Posterior cingulate gyrus (tissue), 11 donors: ENCODE measurements around the gene ITIH5.

Source experiments
- DNase-seq, 10 donors: peaks; one replicate each; pipeline versions ENCODE4 v3.0.0 to v3.0.0-alpha.2; 2020 to 2021; ENCODE audit warnings: mixed read lengths in 3 of 10
- intact Hi-C: fragments of 100-400 bp; cut with DNase I; formaldehyde crosslinking; loops from one replicate; pipeline ENCODE4 v1.15.1; 2023

The ITIH5 gene

DNA sequence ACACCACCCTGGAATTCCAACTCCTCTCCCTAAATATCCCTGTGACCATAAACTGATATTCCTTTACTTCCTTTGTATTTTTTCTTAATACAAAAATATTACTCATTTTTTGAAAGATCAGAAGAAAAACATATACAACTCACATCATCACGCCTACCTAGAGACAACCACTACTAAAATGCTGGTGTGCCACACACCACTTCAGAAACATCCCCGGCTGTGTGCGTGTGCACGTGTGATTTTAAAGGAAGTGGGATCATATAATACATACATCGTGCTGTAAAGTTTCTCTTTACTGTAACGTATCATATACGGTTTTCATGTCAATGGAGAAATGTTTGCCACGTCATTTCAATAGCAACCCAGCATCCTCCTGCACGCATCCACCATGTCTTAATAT, 76.5 kb downstream of the ITIH5 start:
- intact Hi-C loops, result no loop called here
- no peak for DNase-seq

DNA sequence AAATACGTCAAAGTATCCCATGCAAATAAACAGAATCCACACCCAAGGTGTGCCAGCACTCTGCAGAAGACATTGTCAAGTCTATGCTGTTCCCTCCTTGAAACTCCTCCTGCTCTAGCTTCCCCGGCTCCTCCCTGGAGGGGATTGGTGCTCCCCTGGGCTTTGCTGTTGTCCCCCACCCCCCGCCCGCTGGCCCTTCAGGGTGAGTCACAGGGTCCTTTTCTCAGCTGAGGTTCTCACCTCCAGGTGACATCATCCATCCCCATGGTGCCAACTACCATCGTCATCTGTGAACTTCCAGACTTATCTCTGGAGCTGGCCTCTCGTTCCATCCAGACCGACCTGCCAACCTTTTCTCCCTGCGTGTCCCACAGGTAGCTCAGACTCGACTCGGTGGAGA, 77.0 kb downstream of the ITIH5 start:
- no peak for DNase-seq
- intact Hi-C loops, result no loop called here

DNA sequence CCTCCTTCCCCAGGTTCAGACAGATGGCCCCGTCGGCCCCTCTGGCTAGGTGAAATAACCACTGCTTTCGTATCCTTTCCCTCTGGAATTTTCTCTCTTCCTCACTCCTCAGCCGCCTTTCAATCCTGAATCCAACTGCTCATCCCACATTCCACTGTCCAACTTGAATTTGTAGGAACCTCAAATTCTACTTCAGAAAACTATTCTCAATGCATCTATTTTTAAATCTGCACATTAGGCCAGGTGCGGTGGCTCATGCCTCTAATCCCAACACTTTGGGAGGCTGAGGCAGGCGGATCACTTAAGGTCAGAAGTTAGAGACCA, 78.9 kb downstream of the ITIH5 start:
- intact Hi-C loops, result no loop called here
- no peak for DNase-seq

DNA sequence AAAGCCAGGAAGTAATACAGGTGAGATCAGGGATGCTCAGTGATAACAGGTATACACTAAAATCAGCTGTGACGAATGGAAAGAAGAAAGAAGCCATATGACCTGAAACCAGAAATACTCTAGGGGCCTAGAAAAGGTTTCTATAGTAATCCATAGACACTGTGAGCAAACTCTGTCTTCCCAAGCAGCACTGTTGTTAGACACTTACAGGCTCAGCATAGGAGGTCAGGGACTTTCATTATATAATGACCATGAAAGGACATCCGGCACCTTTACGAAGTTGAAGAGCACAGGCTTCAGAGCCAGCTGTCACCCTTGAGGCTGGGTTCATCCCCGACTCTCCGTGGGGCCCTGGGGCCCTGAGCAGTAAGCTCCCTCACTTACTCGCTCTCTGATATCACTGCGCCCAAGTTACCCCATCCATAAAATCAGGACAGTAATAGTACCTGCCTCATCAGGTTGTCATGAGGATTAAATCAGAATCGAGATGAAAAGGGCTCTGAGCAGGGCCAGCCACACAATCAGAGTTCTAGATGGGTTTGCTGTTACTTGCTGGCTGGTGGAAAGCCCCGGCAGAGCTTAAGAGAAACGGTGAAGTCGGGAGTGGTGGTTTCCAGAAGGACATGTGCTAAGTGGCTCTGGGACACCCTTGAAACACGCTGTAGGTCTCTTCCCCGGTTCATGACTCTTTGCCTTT, 79.5 kb downstream of the ITIH5 start:
- intact Hi-C loops, result no loop called here
- DNase-seq, result no peak

DNA sequence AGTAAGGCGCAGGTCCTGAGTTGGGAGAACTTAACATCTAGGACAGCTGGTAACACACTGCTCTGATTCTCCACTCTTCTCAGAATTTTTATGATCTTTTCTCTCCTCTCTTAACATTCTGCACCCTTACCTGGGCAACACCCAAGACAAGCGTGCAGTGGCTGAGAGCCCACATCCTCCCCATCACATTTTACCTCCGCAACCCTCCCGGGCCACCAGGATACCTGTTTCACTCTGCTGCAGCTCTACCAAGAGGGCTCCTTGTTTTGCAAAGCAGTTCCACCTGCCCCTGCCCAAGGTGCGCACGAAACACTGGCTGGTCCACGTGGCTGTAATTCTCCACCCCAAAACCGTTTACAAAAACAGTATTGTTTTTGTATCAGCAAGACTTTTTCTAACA, 81.5 kb downstream of the ITIH5 start:
- intact Hi-C loops, result no loop called here
- DNase-seq, result no peak

DNA sequence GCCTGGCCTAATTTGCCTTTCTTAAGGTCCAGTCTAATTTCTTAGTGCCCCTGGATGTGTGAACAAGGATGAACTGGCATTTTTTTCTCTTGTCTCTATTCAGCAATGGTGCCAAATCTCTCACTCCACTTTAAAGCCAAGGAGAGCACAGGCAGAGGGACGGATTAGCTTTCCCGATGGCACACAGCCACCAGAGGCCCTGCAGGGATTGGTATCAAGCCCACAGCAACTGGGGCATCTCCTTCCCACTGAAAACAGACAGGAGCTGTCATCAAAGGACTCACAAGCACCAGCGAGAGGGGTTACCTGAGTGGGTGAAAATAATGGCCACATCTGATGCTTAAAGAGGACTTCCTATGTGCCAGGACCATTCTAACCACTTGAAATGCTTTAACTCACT, 83.1 kb downstream of the ITIH5 start:
- intact Hi-C loops, result no loop called here
- DNase-seq, result no peak

DNA sequence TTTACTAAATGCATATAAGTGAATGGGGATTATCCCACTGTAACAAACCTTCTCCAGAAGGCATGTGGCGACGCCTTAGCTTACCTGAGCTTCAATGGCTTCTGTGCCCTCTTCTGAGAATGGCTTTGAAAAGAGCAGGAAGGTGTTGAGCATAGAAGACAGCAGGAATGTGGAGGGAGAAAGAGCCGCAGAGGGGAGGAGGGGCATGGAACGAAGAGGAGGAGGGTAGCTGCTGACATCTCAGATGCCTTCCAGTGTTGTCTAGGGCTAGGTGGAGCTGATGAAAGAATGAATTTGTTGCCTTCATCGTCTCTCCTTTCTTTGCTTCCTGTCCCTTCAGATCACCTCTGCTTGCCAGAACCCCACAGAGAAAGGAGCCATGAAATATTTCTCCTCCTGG, 86.2 kb downstream of the ITIH5 start:
- DNase-seq, result no peak
- intact Hi-C loops, result no loop called here

DNA sequence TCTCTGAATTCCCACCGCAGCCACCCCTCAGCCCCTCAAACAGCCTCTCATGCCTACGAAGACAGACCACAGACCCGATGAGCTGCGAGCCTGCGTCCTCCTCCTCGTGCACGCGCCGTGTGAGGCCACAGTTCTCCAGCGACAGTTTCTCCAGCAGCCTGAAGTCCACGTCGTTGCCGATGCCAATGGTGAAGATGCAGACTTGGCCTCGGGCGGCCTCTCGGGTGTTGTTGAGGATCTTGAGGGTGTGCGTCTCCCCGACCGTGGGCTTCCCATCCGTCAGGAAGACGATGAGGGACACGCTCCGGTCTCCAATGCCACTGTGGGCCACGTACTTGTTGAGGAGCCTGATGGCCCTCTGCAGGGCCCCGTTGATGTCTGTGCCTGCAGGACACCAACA, 87.1 kb downstream of the ITIH5 start:
- intact Hi-C loops, result no loop called here

DNA sequence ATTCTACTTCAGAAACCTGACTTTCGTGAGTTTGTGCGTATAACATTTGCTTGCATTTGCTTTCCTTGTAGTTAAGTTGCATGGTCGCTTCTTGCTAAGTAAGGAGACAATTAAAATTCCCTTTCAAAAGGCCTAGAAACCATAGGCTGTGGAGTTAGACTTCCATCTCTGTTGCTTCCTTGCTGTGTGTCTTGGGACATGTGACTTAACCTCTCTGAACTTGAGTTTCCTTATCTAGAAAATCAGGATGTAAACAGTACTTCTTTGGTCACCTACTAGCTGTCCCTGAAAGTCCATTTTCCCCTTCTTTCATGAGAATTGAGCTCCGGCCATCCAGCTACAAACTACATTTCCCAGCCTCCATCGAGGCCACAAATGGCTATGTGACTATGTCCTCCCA, 89.2 kb downstream of the ITIH5 start:
- no peak for DNase-seq
- intact Hi-C loops, result no loop called here

More for the DNA sequence above, 87.1 kb downstream of the ITIH5 start:
- DNase-seq, result no peak

DNA sequence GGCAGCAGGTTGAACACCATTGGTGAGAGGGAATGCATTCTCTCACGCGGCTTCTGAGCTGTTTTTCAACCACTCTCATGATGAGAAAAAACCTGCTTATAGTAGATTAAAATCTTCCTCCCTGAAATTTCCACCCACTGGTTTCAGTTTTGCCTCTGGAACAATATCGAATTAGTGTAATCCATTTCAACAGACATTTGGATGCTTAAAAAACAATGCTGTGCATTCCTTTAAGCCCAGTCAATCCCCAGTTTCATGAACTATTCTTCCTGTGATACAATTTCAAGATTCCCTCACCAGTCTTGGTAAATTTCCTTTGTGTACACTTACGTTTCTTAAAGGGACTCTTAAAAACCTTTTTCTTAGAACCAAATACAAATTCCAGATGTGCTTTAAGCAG, 89.6 kb downstream of the ITIH5 start:
- intact Hi-C loops, result no loop called here
- DNase-seq, result no peak

DNA sequence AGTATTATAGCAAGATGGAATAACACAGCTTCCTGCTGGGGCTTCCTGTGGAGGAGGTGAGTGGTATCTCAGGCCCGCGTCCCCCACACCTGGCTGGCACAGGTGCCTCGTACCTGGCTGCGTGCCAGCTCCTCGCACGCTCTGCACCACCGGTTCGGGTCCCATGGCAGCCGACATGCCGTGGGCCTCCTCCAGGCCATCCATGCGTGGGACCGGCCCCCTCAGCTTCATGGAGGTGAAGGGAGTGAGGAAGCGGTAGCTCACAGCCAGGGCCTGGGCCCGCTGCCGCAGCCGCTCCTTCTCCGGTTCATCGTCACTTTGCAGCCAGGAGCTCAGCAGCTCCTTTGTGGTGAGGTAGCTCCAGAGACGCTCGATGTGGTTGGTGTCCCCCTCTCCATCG, 90.4 kb downstream of the ITIH5 start:
- peak in 1 of 10 donors; percentile 72 for DNase-seq
- intact Hi-C loops, result no loop called here

DNA sequence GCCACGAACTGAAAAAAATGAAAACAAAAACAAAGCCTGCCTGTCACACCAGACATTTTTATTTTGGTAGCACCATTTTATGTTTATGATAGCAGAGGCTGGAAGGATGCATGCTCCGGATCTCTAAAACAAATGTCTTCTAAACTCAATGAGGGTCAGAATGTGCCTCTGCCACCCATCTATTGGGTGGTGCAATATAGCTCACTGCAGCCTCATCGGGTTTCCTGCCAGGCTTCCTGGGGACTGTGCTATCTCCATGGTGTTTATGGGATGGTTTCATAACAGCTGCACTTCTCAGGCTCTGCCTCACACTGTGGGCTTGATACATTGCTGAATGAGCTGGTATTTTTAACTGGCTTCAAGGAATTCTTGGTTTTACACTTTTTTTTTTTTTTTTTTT, 94.4 kb downstream of the ITIH5 start:
- intact Hi-C loops, result no loop called here
- DNase-seq, result peak in 2 of 10 donors; percentile 14 to 88

DNA sequence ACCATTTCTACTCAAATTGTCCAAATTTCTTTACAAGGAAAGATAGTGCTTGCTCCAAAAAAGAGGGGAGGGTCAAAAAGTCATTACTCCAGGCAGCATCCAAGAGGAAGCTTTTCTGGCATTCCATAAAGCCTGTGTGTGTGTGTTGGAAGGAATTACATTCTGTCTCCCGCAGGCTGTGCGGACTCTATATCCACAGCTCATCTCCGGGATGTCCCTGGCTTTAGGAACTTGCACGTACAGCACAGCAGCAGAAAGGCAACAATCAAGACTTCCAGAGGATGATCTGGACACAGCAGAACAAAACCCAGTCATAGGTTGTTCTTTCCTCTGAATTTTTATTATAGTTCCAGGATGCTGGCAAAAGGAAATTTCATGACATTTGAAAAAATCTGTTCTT, 94.8 kb downstream of the ITIH5 start:
- intact Hi-C loops, result no loop called here
- no peak for DNase-seq

DNA sequence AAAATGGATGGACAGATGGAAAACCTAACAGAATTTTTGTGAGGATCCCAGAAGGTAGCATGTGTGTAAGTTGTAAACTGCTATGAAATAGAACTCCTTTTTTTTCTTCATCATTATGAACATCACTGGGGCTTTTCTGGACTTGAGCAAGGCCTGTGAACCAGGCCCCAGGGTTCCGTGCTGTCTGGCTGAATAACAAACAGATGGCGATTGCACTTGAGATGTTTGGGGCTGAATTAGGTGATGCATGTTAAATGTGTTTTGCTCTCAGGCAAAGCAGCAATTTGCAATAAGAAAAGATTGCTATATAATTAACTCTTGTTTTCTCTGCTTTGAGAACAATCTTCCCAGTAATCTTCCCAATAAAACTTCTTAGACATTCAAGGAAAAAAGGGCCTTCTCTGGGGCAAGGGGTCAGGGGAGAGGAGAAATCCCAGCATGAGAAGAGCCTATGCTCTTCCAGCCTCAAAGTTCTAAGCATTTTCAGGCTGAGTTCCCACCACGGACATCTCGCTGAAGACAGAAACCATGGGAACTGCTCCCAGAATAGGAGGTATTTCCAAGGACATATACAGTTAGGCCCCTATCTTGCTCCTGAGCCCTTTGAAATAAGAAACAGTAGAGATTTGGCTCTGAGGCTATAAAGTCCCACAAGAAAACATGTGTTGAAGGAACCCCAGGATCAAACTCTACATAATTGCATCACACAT, 98.7 kb downstream of the ITIH5 start:
- no peak for DNase-seq
- intact Hi-C loops, result no loop called here

DNA sequence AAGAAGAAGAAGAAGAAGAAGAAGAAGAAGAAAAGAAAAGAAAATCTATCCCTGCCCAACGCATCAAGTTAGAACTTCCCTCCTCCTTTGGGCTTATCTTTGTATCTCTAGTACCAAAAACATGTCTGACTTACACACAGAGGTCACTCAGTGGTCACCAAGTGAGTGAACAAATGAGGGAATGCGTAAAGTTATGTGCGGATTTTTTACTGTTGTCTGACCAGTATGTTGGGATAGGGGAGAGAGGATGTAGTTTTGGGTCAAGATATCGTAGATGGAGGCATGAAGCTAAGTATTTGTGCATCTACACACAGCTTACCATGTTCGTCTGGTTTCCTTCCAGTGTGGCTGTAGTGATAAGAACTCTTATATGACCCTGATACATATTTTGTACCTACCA, 99.9 kb downstream of the ITIH5 start:
- no peak for DNase-seq
- intact Hi-C loops, result no loop called here

DNA sequence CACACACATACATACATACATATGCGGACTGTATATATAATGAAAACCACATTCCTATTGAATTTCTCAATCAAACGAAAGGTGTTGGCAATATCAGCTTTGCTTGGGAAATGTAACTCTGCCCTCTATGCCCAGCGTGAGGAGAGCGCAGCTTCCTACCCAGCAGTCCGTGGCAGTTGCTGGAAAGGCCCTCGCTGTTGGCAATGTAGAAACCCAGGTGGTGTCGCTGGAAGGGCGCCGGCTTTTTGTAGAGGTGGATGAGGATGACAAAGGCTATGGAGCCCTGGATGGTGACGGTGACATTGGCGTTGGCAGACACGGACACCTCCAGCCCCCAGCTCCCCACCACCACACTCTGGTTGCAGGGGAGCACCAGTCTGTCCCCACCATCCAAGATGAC, 100.9 kb downstream of the ITIH5 start:
- DNase-seq, result no peak
- intact Hi-C loops, result no loop called here

DNA sequence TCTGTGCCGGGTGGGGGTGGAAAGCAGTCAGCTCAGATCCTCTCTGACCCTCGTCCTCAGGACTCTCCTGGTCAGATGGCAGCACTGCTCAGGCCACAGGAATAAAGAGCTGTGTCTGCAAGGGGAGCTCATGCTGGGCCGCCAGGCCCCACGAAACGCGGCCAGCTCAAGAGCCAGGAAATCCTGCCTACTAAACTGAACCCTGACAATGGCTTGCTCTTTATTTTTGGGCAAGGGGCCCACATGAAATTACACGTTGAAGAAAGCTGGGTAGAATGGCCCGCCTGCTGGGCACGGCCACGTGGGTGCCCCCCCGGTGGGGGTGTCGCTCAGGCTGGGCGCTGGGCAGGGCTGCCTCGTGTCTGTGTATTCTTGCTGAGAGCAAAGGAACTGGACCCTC, 103.0 kb downstream of the ITIH5 start:
- intact Hi-C loops, result no loop called here
- peak in 6 of 10 donors; percentile 26 to 92 (median 42) for DNase-seq

DNA sequence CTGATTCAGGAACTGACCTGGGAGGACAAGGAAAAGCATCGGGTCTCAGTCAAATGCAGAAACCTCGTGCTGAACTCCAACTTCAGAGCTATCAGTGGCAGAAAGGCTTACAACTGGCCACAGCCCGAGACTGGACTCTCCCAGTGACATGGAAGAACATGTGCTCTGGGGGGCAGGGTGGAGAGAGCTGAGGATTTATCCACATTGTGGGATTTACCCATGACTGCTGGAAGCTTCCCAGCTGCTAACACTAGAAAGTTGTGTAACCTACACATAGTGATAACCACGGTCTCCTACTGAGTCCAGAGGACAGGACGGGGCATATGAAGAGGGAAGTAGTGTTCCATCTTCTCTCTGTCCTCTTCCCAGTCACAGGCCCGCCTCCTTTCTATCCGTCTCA, 103.4 kb downstream of the ITIH5 start:
- intact Hi-C loops, result no loop called here
- DNase-seq, result peak in 1 of 10 donors; percentile 18

DNA sequence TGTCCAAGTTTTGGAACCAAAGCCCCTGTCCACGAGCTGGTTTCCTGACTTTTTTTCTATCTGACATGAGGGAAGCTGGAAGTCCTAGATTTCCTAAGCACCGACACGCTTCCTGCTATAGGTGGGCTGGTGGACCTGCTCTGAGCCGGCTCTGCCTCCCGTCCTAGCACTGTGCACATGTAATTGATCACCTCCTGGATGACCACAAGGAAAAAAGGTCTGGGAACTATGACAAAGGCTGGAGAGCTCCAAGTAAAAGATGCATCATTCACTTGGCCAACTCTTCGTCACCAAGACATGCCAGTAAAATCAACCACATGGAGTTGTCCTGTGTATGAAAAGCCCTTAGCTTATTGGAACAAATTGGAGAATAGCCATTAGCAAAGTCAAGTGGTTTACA, 104.8 kb downstream of the ITIH5 start:
- intact Hi-C loops, result no loop called here
- no peak for DNase-seq

DNA sequence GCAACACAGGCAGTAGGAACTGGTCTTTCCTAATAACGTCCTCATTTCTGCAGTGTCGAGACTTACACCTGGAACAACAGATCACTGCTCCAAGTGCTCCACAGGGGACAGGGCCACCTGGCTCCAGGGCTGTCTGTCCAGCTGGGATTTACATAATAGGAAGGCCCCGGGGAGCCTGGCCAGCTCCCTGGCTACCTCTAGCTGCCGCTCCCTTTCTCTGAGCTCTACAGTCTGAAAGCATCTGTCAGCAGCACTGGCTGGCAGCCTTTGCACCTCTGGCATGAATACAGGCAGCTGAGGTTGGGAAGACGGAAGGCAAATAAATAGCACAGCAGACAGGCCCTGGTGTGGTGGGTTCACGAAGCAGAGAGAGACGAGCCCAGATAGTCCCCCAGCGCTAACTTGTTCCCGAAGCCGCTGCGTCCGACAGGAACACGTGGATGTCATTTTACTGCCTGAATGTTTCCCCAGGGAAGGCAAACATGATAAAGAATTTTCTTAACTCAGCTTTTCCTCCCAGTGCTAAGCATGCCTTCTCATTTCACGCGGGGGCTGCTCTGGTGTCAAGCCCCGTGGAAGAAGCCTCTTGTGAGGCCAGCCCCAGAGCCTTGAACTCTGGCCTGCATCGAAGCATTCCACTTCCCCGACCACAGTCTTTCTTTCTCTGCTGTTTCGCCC, 105.4 kb downstream of the ITIH5 start:
- DNase-seq, result peak in 3 of 10 donors; percentile 22 to 78 (median 34)
- intact Hi-C loops, result no loop called here

DNA sequence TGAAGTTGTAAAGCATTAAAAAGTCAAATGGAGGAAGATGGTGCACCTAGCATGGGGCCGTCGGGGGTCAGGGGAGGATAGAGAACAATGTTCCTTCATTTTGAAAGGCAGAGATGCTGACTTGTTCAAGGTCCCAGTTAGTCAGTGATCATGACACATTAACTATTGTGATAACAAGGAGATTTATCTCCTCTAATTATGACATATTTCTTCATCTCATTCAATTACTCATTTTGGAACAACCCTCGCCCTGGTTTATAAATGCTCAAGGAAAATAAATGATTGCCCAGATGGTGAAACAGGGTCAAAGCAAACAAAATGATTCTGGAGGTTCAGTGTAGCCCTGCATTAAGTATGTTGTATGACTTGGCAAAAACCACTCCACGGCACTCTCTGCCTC, 106.2 kb downstream of the ITIH5 start:
- peak in 1 of 10 donors; percentile 23 for DNase-seq
- intact Hi-C loops, result no loop called here

DNA sequence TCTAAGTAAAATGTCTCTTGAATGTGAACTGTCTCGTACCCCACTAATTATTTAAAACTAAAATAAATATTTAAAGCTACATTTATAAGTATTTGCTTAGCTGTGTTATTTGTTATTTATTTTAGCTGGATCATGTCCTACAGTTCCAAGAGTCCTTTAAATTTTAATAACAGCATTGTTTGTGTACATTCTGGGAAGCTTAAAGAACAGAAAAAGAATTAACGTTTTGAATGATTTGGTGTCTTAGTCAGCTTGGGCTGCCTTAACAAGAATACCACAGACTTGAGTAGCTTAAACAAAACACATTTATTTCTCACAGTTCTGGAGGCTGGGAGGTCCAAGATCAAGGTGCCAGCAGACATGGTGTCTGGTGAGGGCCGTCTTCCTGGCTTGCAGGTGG, 107.4 kb downstream of the ITIH5 start:
- intact Hi-C loops, result no loop called here
- DNase-seq, result no peak
